Measurements from ENCODE around the gene KIF5A.

The KIF5A gene

GRCh38 chr12:57609781-57610553 lies 60.1 kb downstream of the KIF5A start:
- TF ChIP-seq POLR2A (IDR thresholded peaks at IDR 0.05; ENCODE audit: extremely low read depth, insufficient read length): no peak
- DNase-seq (ENCODE audit: low read depth): no peak

GRCh38 chr12:57610554-57611107 lies 60.8 kb downstream of the KIF5A start:
- DNase-seq (ENCODE audit: low read depth): no peak
- H3K4me3 ChIP-seq (ENCODE audit: low read depth, low read length): no peak overlapping the region
- TF ChIP-seq MAX (IDR thresholded peaks at IDR 0.05; ENCODE audit: low read depth, low read length) (no peak), POLR2A (IDR thresholded peaks at IDR 0.05; ENCODE audit: extremely low read depth, insufficient read length) (no peak), MYC (IDR thresholded peaks at IDR 0.05; ENCODE audit: low read depth, low read length) (no peak), CTCF (IDR thresholded peaks at IDR 0.05; ENCODE audit: low read depth, low read length) (no peak)

More at GRCh38 chr12:57609781-57610553, 60.1 kb downstream of the KIF5A start:
- H3K4me3 ChIP-seq (ENCODE audit: low read depth, low read length): no peak overlapping the region

GRCh38 chr12:57611108-57611826 lies 61.4 kb downstream of the KIF5A start, which contains the start of gene ARHGEF25:
Gene ARHGEF25, plus strand, starts transcription at chr12:57611435. Its CDS starts 460 bp downstream, at chr12:57611895.
- DNase-seq (ENCODE audit: low read depth): no peak
- TF ChIP-seq MAX (IDR thresholded peaks at IDR 0.05; ENCODE audit: low read depth, low read length) (no peak), MYC (IDR thresholded peaks at IDR 0.05; ENCODE audit: low read depth, low read length) (no peak), CTCF (IDR thresholded peaks at IDR 0.05; ENCODE audit: low read depth, low read length) (no peak), POLR2A (IDR thresholded peaks at IDR 0.05; ENCODE audit: extremely low read depth, insufficient read length) (no peak)
- H3K4me3 ChIP-seq (ENCODE audit: low read depth, low read length): no peak within 1 kb of the TSS

GRCh38 chr12:57611827-57612710 lies 62.2 kb downstream of the KIF5A start:
- DNase-seq (ENCODE audit: low read depth): no peak
- H3K4me3 ChIP-seq (ENCODE audit: low read depth, low read length): no peak overlapping the region
- TF ChIP-seq POLR2A (IDR thresholded peaks at IDR 0.05; ENCODE audit: extremely low read depth, insufficient read length): no peak
- TF ChIP-seq MAX (IDR thresholded peaks at IDR 0.05; ENCODE audit: low read depth, low read length): no peak
- TF ChIP-seq MYC (IDR thresholded peaks at IDR 0.05; ENCODE audit: low read depth, low read length): no peak
- TF ChIP-seq CTCF (IDR thresholded peaks at IDR 0.05; ENCODE audit: low read depth, low read length): no peak

- TF ChIP-seq POLR2A (IDR thresholded peaks at IDR 0.05; ENCODE audit: extremely low read depth, insufficient read length): no peak
- TF ChIP-seq CTCF (IDR thresholded peaks at IDR 0.05; ENCODE audit: low read depth, low read length): no peak
- TF ChIP-seq MAX (IDR thresholded peaks at IDR 0.05; ENCODE audit: low read depth, low read length): no peak
- no peak for TF ChIP-seq MYC (IDR thresholded peaks at IDR 0.05; ENCODE audit: low read depth, low read length)
- DNase-seq (ENCODE audit: low read depth): no peak
- H3K4me3 ChIP-seq (ENCODE audit: low read depth, low read length): no peak overlapping the region
Observed at GRCh38 chr12:57612711-57613426, 63.0 kb downstream of the KIF5A start.
